Measurements from ENCODE around the gene DPP4. TPM values are rescaled to one million over a fixed set of nuclear protein-coding genes. Genes with fewer than 3 reads are reported as not detected.

Gene DPP4
- total and polyA plus RNA-seq, 2 of the 4 experiments (the other 2 are of a cell fraction) = 13.2 to 19.0 TPM

GRCh38 chr2:161976917-161977316 lies 97.1 kb downstream of the DPP4 start:
- no peak overlapping the region for H3K9ac ChIP-seq (ENCODE audit: low read depth, low read length)
- intact Hi-C loops (cut with micrococcal nuclease) (no loop called here), in situ Hi-C loops (cut with MboI; ENCODE audit: low sequenced_read_pairs) (loop anchor here (25.0 kb wide), 1 partner anchor 335 kb away; the partner anchor contains the start of gene IFIH1), dilution Hi-C loops (cut with HindIII; ENCODE audit: low sequenced_read_pairs, unreplicated experiment) (no loop called here)
- no peak overlapping the region for H4K5ac ChIP-seq (ENCODE audit: low read depth, low read length)
- H3K4me2 ChIP-seq (ENCODE audit: low read depth, low read length) = no peak overlapping the region
- no peak overlapping the region for H3K4ac ChIP-seq (ENCODE audit: low read depth, low read length)
- ChIA-PET CTCF (no interaction called here), POLR2A (ENCODE audit: unreplicated experiment) (no interaction called here)
- H2AK9ac ChIP-seq (replicated peaks; ENCODE audit: low read depth, low read length, poor library complexity) = no peak overlapping the region
- no peak overlapping the region for H2AK5ac ChIP-seq (ENCODE audit: low read depth, low read length)
- H3K23ac ChIP-seq (ENCODE audit: low read depth, low read length) = no peak overlapping the region
- no peak overlapping the region for H2BK15ac ChIP-seq (ENCODE audit: low read depth, low read length)
- H3K4me1 ChIP-seq (ENCODE audit: control insufficient read depth, insufficient read depth, low read length) = no peaks in the 10 kb centered on the region
- no peak overlapping the region for H2BK20ac ChIP-seq (ENCODE audit: low read depth, low read length)
- no peaks in the 10 kb centered on the region for H3K9me3 ChIP-seq (ENCODE audit: control insufficient read depth, insufficient read depth, low read length)
- H3K9me1 ChIP-seq (ENCODE audit: insufficient read depth, low read length) = 0 out of 2 replicates have a peak, but pooled peaks cover 3% of the 10 kb centered on the region
- H3K18ac ChIP-seq (ENCODE audit: low read depth, low read length) = no peak overlapping the region
- ATAC-seq (ENCODE audit: low read depth) (no peak), DNase-seq (no peak)
- no peak overlapping the region for H2AFZ ChIP-seq (replicated peaks; ENCODE audit: low read length, poor library complexity)
- H3K36me3 ChIP-seq (ENCODE audit: control insufficient read depth, insufficient read depth, low read length) = no peaks in the 10 kb centered on the region
- no peak overlapping the region for H3K14ac ChIP-seq (replicated peaks; ENCODE audit: low read depth, low read length)
- H3K27ac ChIP-seq (ENCODE audit: insufficient read depth, low read length) = no peak overlapping the region
- H3K27me3 ChIP-seq (ENCODE audit: control insufficient read depth, insufficient read depth, low read length) = no peaks in the 10 kb centered on the region
- no peak overlapping the region for H2BK120ac ChIP-seq (ENCODE audit: low read depth, low read length)
- BruUV-seq (replicated peaks) = no TSS peak
- H3K4me3 ChIP-seq (ENCODE audit: insufficient read depth, low read depth, low read length) = no peak overlapping the region
- H3K56ac ChIP-seq (ENCODE audit: extremely low read depth, insufficient read depth, low read length) = no peak overlapping the region
- no peaks in the 10 kb centered on the region for H4K20me1 ChIP-seq (ENCODE audit: insufficient read depth, low read length)
- H4K8ac ChIP-seq (ENCODE audit: low read depth in 2 of 2, low read length in 2 of 2) = no peak overlapping the region
- no peak overlapping the region for H4K91ac ChIP-seq (ENCODE audit: insufficient read depth, low read depth, low read length)
- TF ChIP-seq ELK1 (IDR thresholded peaks at IDR 0.05; ENCODE audit: borderline replicate concordance, low read depth, low read length) (no peak), BHLHE40 (IDR thresholded peaks at IDR 0.05; ENCODE audit: low read depth, low read length) (no peak), MXI1 (IDR thresholded peaks at IDR 0.05; ENCODE audit: borderline replicate concordance, low read depth, low read length) (no peak), NFE2L2 (IDR thresholded peaks at IDR 0.05; ENCODE audit: low read depth, low read length) (no peak), RAD21 (IDR thresholded peaks at IDR 0.05; ENCODE audit: low read length) (no peak), CEBPB (IDR thresholded peaks at IDR 0.05; ENCODE audit: low read depth, low read length) (no peak), RCOR1 (IDR thresholded peaks at IDR 0.05; ENCODE audit: insufficient replicate concordance, low read length) (no peak), MAFK (IDR thresholded peaks at IDR 0.05; ENCODE audit: low read depth, low read length) (no peak), MAZ (IDR thresholded peaks at IDR 0.05; ENCODE audit: borderline replicate concordance, low read depth, low read length) (no peak), CHD1 (IDR thresholded peaks at IDR 0.05; ENCODE audit: low read depth, low read length) (no peak), POLR2A (IDR thresholded peaks at IDR 0.05; ENCODE audit: low read depth, low read length) (no peak), FOS (IDR thresholded peaks at IDR 0.05; ENCODE audit: low read depth, low read length) (no peak), RFX5 (IDR thresholded peaks at IDR 0.05; ENCODE audit: low read depth, low read length) (no peak), CTCF (conservative IDR thresholded peaks at IDR 0.05; ENCODE audit: low read depth, low read length) (no peak), SMC3 (IDR thresholded peaks at IDR 0.05; ENCODE audit: low read depth, low read length) (no peak), USF2 (IDR thresholded peaks at IDR 0.05; ENCODE audit: low read depth, low read length) (no peak)
- H3K79me1 ChIP-seq (ENCODE audit: low read depth in 1 of 2, low read length in 2 of 2) = no peaks in the 10 kb centered on the region
- H2BK5ac ChIP-seq (ENCODE audit: low read depth, low read length, poor library complexity, severe bottlenecking) = no peak overlapping the region
